Body of pancreas (tissue), 4 donors: ENCODE data around the gene CD320.

Experiments used
- POLR2A ChIP-seq, 3 donors: fragments of 450-650 bp; IDR thresholded peaks; one replicate each; pipeline ENCODE4 v1.6.1; 2016; ENCODE audit warnings: antibody characterized with exemption in 3 of 3, mild to moderate bottlenecking in 2 of 3
- TF ChIP-seq, protein P1 (sequence below), 7 experiments: fragments of 450-650 bp in 4 of 7; fragments of 200-600 bp in 3 of 7; sonication (generic) in 3 of 7; IDR thresholded peaks; one replicate each; pipeline ENCODE4 v1.5.1; 2016 to 2019; ENCODE audit warnings: antibody characterized with exemption in 7 of 7

DNA sequence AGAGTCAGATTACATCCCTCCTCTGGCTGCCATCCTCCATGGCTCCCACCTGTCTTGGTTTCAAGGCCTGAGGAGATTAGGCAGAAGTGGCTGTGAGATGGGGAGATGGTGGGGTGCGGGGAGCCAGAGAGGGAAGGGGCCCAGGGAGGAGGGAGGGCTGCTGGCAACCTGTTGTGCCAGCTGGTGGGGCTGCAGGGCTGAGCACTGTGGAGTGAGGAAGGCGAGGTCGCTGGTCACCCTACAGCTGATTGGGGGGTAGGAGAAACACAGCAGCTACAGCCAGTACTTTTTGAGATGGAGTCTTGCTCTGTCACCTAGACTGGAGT, 48.3 kb downstream of the CD320 start:
- TF ChIP-seq, protein P1, sequence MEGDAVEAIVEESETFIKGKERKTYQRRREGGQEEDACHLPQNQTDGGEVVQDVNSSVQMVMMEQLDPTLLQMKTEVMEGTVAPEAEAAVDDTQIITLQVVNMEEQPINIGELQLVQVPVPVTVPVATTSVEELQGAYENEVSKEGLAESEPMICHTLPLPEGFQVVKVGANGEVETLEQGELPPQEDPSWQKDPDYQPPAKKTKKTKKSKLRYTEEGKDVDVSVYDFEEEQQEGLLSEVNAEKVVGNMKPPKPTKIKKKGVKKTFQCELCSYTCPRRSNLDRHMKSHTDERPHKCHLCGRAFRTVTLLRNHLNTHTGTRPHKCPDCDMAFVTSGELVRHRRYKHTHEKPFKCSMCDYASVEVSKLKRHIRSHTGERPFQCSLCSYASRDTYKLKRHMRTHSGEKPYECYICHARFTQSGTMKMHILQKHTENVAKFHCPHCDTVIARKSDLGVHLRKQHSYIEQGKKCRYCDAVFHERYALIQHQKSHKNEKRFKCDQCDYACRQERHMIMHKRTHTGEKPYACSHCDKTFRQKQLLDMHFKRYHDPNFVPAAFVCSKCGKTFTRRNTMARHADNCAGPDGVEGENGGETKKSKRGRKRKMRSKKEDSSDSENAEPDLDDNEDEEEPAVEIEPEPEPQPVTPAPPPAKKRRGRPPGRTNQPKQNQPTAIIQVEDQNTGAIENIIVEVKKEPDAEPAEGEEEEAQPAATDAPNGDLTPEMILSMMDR (IDR thresholded peaks at IDR 0.05) = no peak
- TF ChIP-seq POLR2A (IDR thresholded peaks at IDR 0.05) = no peak
